ENCODE data around the gene PRADC1. TPM values are rescaled to one million over a fixed set of nuclear protein-coding genes. Genes with fewer than 3 reads are reported as not detected.

PRADC1 gene
- total and polyA plus RNA-seq, 7 donors: 53.6 to 118 (median 87.6) TPM

GRCh38 chr2:73237168-73237567, 4.1 kb upstream of the PRADC1 start:
- Histone ChIP-seq H3K27ac (peak overlapping the region; percentile 19), H3K36me3 (ENCODE audit: insufficient read depth in 1 of 2, low read depth in 1 of 2) (peaks cover 2 to 44% of the 10 kb centered on the region in 2 donors), H3K9me3 (no peaks in the 10 kb centered on the region), H3K27me3 (ENCODE audit: insufficient read depth in 3 of 3, low read length in 2 of 3) (no peaks in the 10 kb centered on the region), H3K4me1 (peaks cover 51% of the 10 kb centered on the region), H3K4me3 (no peak overlapping the region)
- no peak for DNase-seq
- no peak for ATAC-seq
- no peak for TF ChIP-seq CTCF (IDR thresholded peaks at IDR 0.05)
- intact Hi-C loops (cut with DNase I): no loop called here
- WGBS, 3 donors: 36 to 67% (median 40%) methylated on average over 1 of the region's 1 CpG

GRCh38 chr2:73235315-73236028, 2.4 kb upstream of the PRADC1 start:
- TF ChIP-seq CTCF (IDR thresholded peaks at IDR 0.05): no peak
- Histone ChIP-seq H3K36me3 (ENCODE audit: insufficient read depth in 1 of 2, low read depth in 1 of 2) (peaks cover 2 to 27% of the 10 kb centered on the region in 2 donors), H3K27me3 (ENCODE audit: insufficient read depth in 3 of 3, low read length in 2 of 3) (no peaks in the 10 kb centered on the region), H3K27ac (peak overlapping the region; percentile 95), H3K9me3 (no peaks in the 10 kb centered on the region), H3K4me3 (peak overlapping the region; percentile 91), H3K4me1 (peaks cover 51% of the 10 kb centered on the region)
- ATAC-seq (no peak), DNase-seq (no peak)
- WGBS, 3 donors: 63 to 67% (median 63%) methylated on average over 11 of the region's 11 CpGs
- intact Hi-C loops (cut with DNase I): no loop called here

- Histone ChIP-seq H3K9me3 (no peaks in the 10 kb centered on the region), H3K36me3 (ENCODE audit: insufficient read depth in 1 of 2, low read depth in 1 of 2) (peaks cover 2 to 27% of the 10 kb centered on the region in 2 donors), H3K27me3 (ENCODE audit: insufficient read depth in 3 of 3, low read length in 2 of 3) (no peaks in the 10 kb centered on the region), H3K4me1 (peaks cover 40% of the 10 kb centered on the region), H3K27ac (peak within 1 kb of the TSS; percentile 95), H3K4me3 (peak within 1 kb of the TSS; percentile 91)
- no peak for TF ChIP-seq CTCF (IDR thresholded peaks at IDR 0.05)
- ATAC-seq (peak; percentile 81 to 89 (median 82)), DNase-seq (peak; percentile 88 to 92)
- 0% methylated on average over 66 to 69 of the region's 69 CpGs for WGBS, 3 donors
- intact Hi-C loops (cut with DNase I): loop anchor here in 1 of 2 donors (2.0 kb wide), 1 partner anchor 19 kb away; the partner anchor contains the start of gene SMYD5
Measured at GRCh38 chr2:73233932-73234832, 1.1 kb upstream of the PRADC1 start, which contains the start of gene CCT7. TSS of gene CCT7 (plus strand) at chr2:73234308. CDS start at chr2:73234379, 71 bp downstream.

- ATAC-seq: peak in 3 of 4 donors; percentile 2 to 15 (median 10)
Measured at GRCh38 chr2:73232403-73233153, 461 bp downstream of the PRADC1 start.

More at GRCh38 chr2:73232403-73233153, 461 bp downstream of the PRADC1 start:
- Histone ChIP-seq H3K4me3 (peak overlapping the region; percentile 91), H3K36me3 (ENCODE audit: insufficient read depth in 1 of 2, low read depth in 1 of 2) (peaks cover 0 to 36% of the 10 kb centered on the region in 2 donors), H3K4me1 (peaks cover 25% of the 10 kb centered on the region), H3K9me3 (no peaks in the 10 kb centered on the region), H3K27me3 (ENCODE audit: insufficient read depth in 3 of 3, low read length in 2 of 3) (no peaks in the 10 kb centered on the region), H3K27ac (peak overlapping the region; percentile 95)
- peak in 1 of 2 donors; percentile 50 for DNase-seq
- intact Hi-C loops (cut with DNase I): loop anchor here in 1 of 2 donors (2.0 kb wide), 1 partner anchor 18 kb away; the partner anchor contains the start of gene SMYD5
- TF ChIP-seq CTCF (IDR thresholded peaks at IDR 0.05): no peak
- 1 to 3% (median 2%) methylated on average over 31 to 37 of the region's 37 CpGs for WGBS, 3 donors
